Spleen (tissue), 11 donors: ENCODE data around the gene SIGLECL1. TPM values are rescaled to one million over a fixed set of nuclear protein-coding genes. Genes with fewer than 3 reads are reported as not detected.

ENCODE experiments used
- DNase-seq: peaks from one replicate; pipeline ENCODE4 v3.0.0-alpha.2; 2020
- H3K27ac ChIP-seq, 8 donors: fragments of 200-600 bp; sonication (generic) in 7 of 8; 1 replicate in 4 of 8; 2 replicates in 4 of 8; pipeline versions ENCODE4 v1.5.0 to v1.8.0; 2016 to 2021; ENCODE audit warnings: inconsistent platforms in 4 of 8, mild to moderate bottlenecking in 4 of 8, moderate library complexity in 1 of 8
- H3K27me3 ChIP-seq, 7 donors: fragments of 200-600 bp; sonication (generic) in 6 of 7; replicated peaks in 1 of 7; 1 replicate in 4 of 7; 2 replicates in 3 of 7; pipeline versions ENCODE4 v1.5.0 to v1.8.0; 2016 to 2021; ENCODE audit warnings: inconsistent platforms in 3 of 7, mild to moderate bottlenecking in 1 of 7
- H3K36me3 ChIP-seq, 6 donors: fragments of 200-600 bp; sonication (generic) in 5 of 6; 1 replicate in 4 of 6; 2 replicates in 2 of 6; pipeline versions ENCODE4 v1.5.0 to v1.8.0; 2016 to 2021; ENCODE audit warnings: inconsistent platforms in 2 of 6
- H3K4me1 ChIP-seq, 6 donors: fragments of 200-600 bp; sonication (generic) in 5 of 6; 1 replicate in 3 of 6; 2 replicates in 3 of 6; pipeline versions ENCODE4 v1.5.0 to v1.8.0; 2016 to 2021; ENCODE audit warnings: inconsistent platforms in 3 of 6
- H3K4me3 ChIP-seq, 8 donors: fragments of 200-600 bp; sonication (generic) in 7 of 8; 1 replicate in 4 of 8; 2 replicates in 4 of 8; pipeline versions ENCODE4 v1.5.0 to v1.8.0; 2016 to 2021; ENCODE audit warnings: inconsistent platforms in 4 of 8, mild to moderate bottlenecking in 4 of 8, moderate library complexity in 2 of 8
- H3K9me3 ChIP-seq, 8 donors: fragments of 200-600 bp; sonication (generic) in 7 of 8; 1 replicate in 4 of 8; 2 replicates in 4 of 8; pipeline versions ENCODE4 v1.5.0 to v1.8.0; 2016 to 2021; ENCODE audit warnings: inconsistent platforms in 4 of 8
- CTCF ChIP-seq, 11 experiments: fragments of 200-600 bp in 7 of 11; fragments of 450-650 bp in 4 of 11; sonication (generic) in 4 of 11; IDR thresholded peaks in 8 of 11; conservative IDR thresholded peaks in 3 of 11; 1 replicate in 7 of 11; 2 replicates in 4 of 11; pipeline versions ENCODE4 v1.4.0 to v1.8.0; 2016 to 2021; ENCODE audit warnings: antibody characterized with exemption in 11 of 11, inconsistent platforms in 4 of 11, mild to moderate bottlenecking in 1 of 11
- POLR2A ChIP-seq, 3 donors: fragments of 450-650 bp; IDR thresholded peaks; one replicate each; pipeline ENCODE4 v1.5.1; 2017; ENCODE audit warnings: antibody characterized with exemption in 3 of 3, mild to moderate bottlenecking in 1 of 3
- POLR2AphosphoS5 ChIP-seq, 3 donors: sonication (generic); formaldehyde crosslinking; IDR thresholded peaks; one replicate each; pipeline ENCODE4 v1.5.1; 2017; ENCODE audit warnings: antibody characterized with exemption in 3 of 3
- WGBS, 5 donors: extraction: QIAGEN DNeasy Blood & Tissue Kit in 3 of 5; methylation state at CpG; one replicate each; pipeline versions ENCODE4 v1.1.5 to v1.1.7; 2013 to 2018; 5-methylcytosine and 5-hydroxymethylcytosine counted together
- intact Hi-C: fragments of 100-400 bp; cut with DNase I; formaldehyde crosslinking; loops from one replicate; pipeline ENCODE4 v1.15.0; 2023; ENCODE audit warnings: low total_unique reads
- polyA plus RNA-seq, 3 donors: library from polyadenylated mRNA; stranded (reverse); fragments of 200-250 nt; gene quantifications; one replicate each; pipeline ENCODE4 v1.2.1, GENCODE V29; 2013
- total RNA-seq, 7 donors: library from RNA; depleted of rRNA in 3 of 7; stranded (reverse); fragments of >200 nt in 3 of 7; fragmentation: NEBNext Ultra II Directional in 4 of 7; extraction: Animal tissue kit (Norgen Biotek cat#: 25700) in 4 of 7; gene quantifications; one replicate each; pipeline versions ENCODE4 v1.1.0 to v1.2.1, GENCODE V29; 2016 to 2021
- donor health status: healthy with polysubstance abuse.
- donor health status: DM: no; HTN: no; CAD: no; lungs with moderate emphysema.
- donor health status: DM: no; HTN: no; CAD: no.
- donor health status: Bipolar disorder and iron deficiency.
- donor health status: healthy.
- donor health status: DM: no; HTN: no; CAD: no.
- donor health status: DM: yes; HTN: yes; CAD: no.

The SIGLECL1 gene
- total and polyA plus RNA-seq, 10 donors: 0.26 to 0.88 TPM; not detected in 8

- no peak overlapping the region for H3K4me3 ChIP-seq
- no peaks in the 10 kb centered on the region for H3K4me1 ChIP-seq
- H3K9me3 ChIP-seq: peaks cover 0 to 26% (median 10%) of the 10 kb centered on the region in 8 donors
- intact Hi-C loops: no loop called here
- no peak for TF ChIP-seq POLR2AphosphoS5 (IDR thresholded peaks at IDR 0.05)
- TF ChIP-seq CTCF (IDR thresholded peaks at IDR 0.05 in 8 of 11, conservative IDR thresholded peaks at IDR 0.05 in 3 of 11): no peak
- TF ChIP-seq POLR2A (IDR thresholded peaks at IDR 0.05): no peak
- no peak for DNase-seq
- H3K27ac ChIP-seq: no peak overlapping the region
- no peaks in the 10 kb centered on the region for H3K36me3 ChIP-seq
- H3K27me3 ChIP-seq: peaks cover 0 to 45% (median 0%) of the 10 kb centered on the region in 7 donors
- 80 to 87% (median 83%) methylated on average over 4 of the region's 4 CpGs for WGBS, 5 donors
Measured at GRCh38 chr19:51282335-51282734, 31.5 kb downstream of the SIGLECL1 start.

- Histone ChIP-seq H3K27ac (no peak overlapping the region), H3K4me1 (no peaks in the 10 kb centered on the region), H3K27me3 (peaks cover 0 to 33% (median 0%) of the 10 kb centered on the region in 7 donors), H3K4me3 (no peak overlapping the region), H3K9me3 (peaks cover 0 to 20% (median 7%) of the 10 kb centered on the region in 8 donors), H3K36me3 (no peaks in the 10 kb centered on the region)
- intact Hi-C loops: no loop called here
- WGBS, 5 donors: 63 to 85% (median 81%) methylated on average over 3 of the region's 3 CpGs
- TF ChIP-seq POLR2AphosphoS5 (IDR thresholded peaks at IDR 0.05): no peak
- TF ChIP-seq POLR2A (IDR thresholded peaks at IDR 0.05): no peak
- no peak for TF ChIP-seq CTCF (IDR thresholded peaks at IDR 0.05 in 8 of 11, conservative IDR thresholded peaks at IDR 0.05 in 3 of 11)
- no peak for DNase-seq
Measured at GRCh38 chr19:51285682-51286081, 34.8 kb downstream of the SIGLECL1 start.

GRCh38 chr19:51289635-51290034, 38.8 kb downstream of the SIGLECL1 start:
- intact Hi-C loops: no loop called here
- TF ChIP-seq POLR2AphosphoS5 (IDR thresholded peaks at IDR 0.05) (no peak), CTCF (IDR thresholded peaks at IDR 0.05 in 8 of 11, conservative IDR thresholded peaks at IDR 0.05 in 3 of 11) (no peak), POLR2A (IDR thresholded peaks at IDR 0.05) (no peak)
- 84 to 100% (median 86%) methylated on average over 1 of the region's 1 CpG for WGBS, 5 donors
- Histone ChIP-seq H3K36me3 (no peaks in the 10 kb centered on the region), H3K4me3 (no peak overlapping the region), H3K9me3 (no peaks in the 10 kb centered on the region), H3K27ac (no peak overlapping the region), H3K4me1 (no peaks in the 10 kb centered on the region), H3K27me3 (peaks cover 0 to 44% (median 0%) of the 10 kb centered on the region in 7 donors)
- no peak for DNase-seq

GRCh38 chr19:51292971-51293370, 42.1 kb downstream of the SIGLECL1 start:
- no peaks in the 10 kb centered on the region for H3K36me3 ChIP-seq
- peaks cover 0 to 52% (median 10%) of the 10 kb centered on the region in 7 donors for H3K27me3 ChIP-seq
- 41 to 58% (median 46%) methylated on average over 11 of the region's 11 CpGs for WGBS, 5 donors
- no peaks in the 10 kb centered on the region for H3K9me3 ChIP-seq
- H3K4me1 ChIP-seq: no peaks in the 10 kb centered on the region
- no peak overlapping the region for H3K27ac ChIP-seq
- intact Hi-C loops: no loop called here
- no peak overlapping the region for H3K4me3 ChIP-seq
- TF ChIP-seq CTCF (IDR thresholded peaks at IDR 0.05 in 8 of 11, conservative IDR thresholded peaks at IDR 0.05 in 3 of 11): no peak
- no peak for DNase-seq
